Measurements from ENCODE around the gene PHB1.

DNA sequence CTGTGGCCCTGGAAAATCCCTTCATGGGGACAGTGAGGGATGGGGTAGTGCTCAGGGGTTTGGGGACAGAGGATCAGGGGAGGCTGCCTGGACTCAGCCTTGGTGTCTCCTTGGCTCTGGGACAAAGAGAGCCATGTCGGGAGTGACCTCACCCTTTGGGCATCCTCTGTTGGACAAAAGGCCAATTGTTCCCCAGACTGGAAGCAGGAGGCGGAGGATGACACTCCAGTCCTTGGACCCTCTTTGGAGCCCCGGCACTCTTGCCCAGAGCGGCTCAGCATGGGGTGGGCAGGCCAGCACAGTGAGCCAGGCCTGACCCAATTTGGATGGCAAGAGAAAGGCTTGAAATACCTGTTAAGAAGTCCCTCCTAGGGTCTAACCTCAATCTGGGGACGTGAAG lies 39.4 kb upstream of the PHB1 start:
- TF ChIP-seq, protein P1, sequence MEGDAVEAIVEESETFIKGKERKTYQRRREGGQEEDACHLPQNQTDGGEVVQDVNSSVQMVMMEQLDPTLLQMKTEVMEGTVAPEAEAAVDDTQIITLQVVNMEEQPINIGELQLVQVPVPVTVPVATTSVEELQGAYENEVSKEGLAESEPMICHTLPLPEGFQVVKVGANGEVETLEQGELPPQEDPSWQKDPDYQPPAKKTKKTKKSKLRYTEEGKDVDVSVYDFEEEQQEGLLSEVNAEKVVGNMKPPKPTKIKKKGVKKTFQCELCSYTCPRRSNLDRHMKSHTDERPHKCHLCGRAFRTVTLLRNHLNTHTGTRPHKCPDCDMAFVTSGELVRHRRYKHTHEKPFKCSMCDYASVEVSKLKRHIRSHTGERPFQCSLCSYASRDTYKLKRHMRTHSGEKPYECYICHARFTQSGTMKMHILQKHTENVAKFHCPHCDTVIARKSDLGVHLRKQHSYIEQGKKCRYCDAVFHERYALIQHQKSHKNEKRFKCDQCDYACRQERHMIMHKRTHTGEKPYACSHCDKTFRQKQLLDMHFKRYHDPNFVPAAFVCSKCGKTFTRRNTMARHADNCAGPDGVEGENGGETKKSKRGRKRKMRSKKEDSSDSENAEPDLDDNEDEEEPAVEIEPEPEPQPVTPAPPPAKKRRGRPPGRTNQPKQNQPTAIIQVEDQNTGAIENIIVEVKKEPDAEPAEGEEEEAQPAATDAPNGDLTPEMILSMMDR (conservative IDR thresholded peaks at IDR 0.05): no peak
- no peak for TF ChIP-seq ZFX (IDR thresholded peaks at IDR 0.05)

Data from C4-2B (cell line).